ENCODE data around the gene OMD. TPM values are rescaled to one million over a fixed set of nuclear protein-coding genes. Genes with fewer than 3 reads are reported as not detected.

The OMD gene
- total RNA-seq, 4 donors from 2014 or later: 18.9 to 26.2 (median 21.4) TPM

DNA sequence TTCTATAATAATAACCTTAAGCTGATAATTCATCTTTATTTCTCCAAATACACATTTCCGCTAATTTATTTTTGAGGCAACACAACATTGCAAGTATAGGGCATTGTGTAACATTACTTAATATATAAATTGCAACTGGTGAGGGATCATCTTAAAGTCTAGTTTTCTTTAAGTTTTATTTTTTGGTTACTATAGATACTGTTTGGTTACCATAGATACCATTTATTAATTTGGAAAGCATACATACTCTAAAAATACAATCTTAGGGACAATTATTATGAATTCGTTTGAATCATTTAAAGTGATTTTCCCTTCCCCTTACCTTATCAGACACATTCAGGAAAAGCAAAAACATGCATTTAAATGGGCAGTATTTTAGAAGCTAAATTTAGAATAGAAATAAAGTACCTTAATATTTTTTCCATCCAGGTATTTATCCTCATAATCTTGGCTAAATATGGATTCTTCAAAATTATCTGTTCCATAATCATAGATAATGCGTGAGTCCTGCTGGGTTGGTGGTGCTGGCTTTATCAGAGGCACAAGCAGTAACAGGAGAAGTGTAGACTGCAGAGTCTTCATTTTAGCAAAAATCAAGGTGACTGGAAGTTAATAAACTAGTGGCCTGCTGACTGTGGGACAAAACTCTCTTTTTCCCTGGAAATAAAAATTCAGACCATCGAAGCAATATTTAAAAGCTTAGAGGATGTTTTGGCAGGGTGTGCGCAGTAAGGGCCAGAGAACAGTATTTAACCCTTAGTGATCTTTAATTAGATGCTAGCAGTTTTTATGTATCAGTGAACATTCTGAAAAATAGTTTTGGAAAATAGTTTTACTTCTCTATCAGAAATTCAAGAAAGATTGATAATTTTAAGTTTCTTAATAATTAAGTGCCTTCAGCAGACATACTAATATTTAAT lies 21.2 kb downstream of the OMD start:
- 32% methylated on average over 5 of the region's 5 CpGs for WGBS
- H3K4me3 ChIP-seq: peak overlapping the region; percentile 27 to 48 (median 38)
- intact Hi-C loops (cut with DNase I): no loop called here
- H3K27me3 ChIP-seq: no peaks in the 10 kb centered on the region
- peak overlapping the region; percentile 34 to 62 (median 34) for H3K27ac ChIP-seq (replicated peaks in 1 of 4)
- no peaks in the 10 kb centered on the region for H3K36me3 ChIP-seq
- peaks cover 4 to 55% (median 44%) of the 10 kb centered on the region in 4 donors for H3K4me1 ChIP-seq
- H3K9me3 ChIP-seq: no peaks in the 10 kb centered on the region
- TF ChIP-seq POLR2AphosphoS5 (IDR thresholded peaks at IDR 0.05) (no peak), EP300 (IDR thresholded peaks at IDR 0.05) (no peak), POLR2A (IDR thresholded peaks at IDR 0.05; ENCODE audit: low read depth) (no peak)
- TF ChIP-seq, protein P1, sequence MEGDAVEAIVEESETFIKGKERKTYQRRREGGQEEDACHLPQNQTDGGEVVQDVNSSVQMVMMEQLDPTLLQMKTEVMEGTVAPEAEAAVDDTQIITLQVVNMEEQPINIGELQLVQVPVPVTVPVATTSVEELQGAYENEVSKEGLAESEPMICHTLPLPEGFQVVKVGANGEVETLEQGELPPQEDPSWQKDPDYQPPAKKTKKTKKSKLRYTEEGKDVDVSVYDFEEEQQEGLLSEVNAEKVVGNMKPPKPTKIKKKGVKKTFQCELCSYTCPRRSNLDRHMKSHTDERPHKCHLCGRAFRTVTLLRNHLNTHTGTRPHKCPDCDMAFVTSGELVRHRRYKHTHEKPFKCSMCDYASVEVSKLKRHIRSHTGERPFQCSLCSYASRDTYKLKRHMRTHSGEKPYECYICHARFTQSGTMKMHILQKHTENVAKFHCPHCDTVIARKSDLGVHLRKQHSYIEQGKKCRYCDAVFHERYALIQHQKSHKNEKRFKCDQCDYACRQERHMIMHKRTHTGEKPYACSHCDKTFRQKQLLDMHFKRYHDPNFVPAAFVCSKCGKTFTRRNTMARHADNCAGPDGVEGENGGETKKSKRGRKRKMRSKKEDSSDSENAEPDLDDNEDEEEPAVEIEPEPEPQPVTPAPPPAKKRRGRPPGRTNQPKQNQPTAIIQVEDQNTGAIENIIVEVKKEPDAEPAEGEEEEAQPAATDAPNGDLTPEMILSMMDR (IDR thresholded peaks at IDR 0.05): no peak
- no peak for DNase-seq (ENCODE audit: extremely low spot score)

DNA sequence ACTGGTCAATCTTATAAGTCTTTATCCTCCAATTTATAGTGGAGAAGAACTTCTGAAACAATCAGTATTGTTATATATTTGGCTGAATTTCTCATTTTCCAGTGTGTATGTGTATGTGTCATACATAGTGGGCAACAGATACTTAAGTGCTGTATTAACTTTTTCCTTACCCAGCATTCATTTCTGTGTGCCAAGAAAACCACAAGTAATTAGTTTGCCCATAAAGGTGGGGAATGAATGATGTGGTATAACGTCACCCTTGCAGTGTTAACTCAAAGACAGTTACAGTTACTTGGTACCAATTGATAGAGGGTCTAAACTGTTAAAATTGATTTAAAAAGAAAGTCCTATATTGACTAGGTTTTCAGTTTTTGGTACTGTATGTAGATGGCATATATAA lies 21.9 kb downstream of the OMD start:
- H3K4me3 ChIP-seq: peak overlapping the region; percentile 27 to 48 (median 38)

GRCh38 chr9:92397853-92398252 lies 26.4 kb downstream of the OMD start:
- H3K36me3 ChIP-seq: no peaks in the 10 kb centered on the region
- H3K9me3 ChIP-seq: no peaks in the 10 kb centered on the region
- intact Hi-C loops (cut with DNase I): no loop called here
- H3K27ac ChIP-seq (replicated peaks in 1 of 4): no peak overlapping the region
- H3K27me3 ChIP-seq: no peaks in the 10 kb centered on the region
- H3K4me1 ChIP-seq: peaks cover 0 to 36% (median 23%) of the 10 kb centered on the region in 4 donors
- TF ChIP-seq POLR2AphosphoS5 (IDR thresholded peaks at IDR 0.05) (no peak), EP300 (IDR thresholded peaks at IDR 0.05) (no peak), POLR2A (IDR thresholded peaks at IDR 0.05; ENCODE audit: low read depth) (no peak)
- TF ChIP-seq, protein P1 (IDR thresholded peaks at IDR 0.05): no peak
- WGBS: 76% methylated on average over 3 of the region's 3 CpGs
- no peak overlapping the region for H3K4me3 ChIP-seq
- DNase-seq (ENCODE audit: extremely low spot score): no peak

More for the DNA sequence above, 21.9 kb downstream of the OMD start:
- Histone ChIP-seq H3K27ac (replicated peaks in 1 of 4) (peak overlapping the region in 3 of 4 donors; percentile 34 to 62 (median 35)), H3K9me3 (no peaks in the 10 kb centered on the region), H3K4me1 (peaks cover 4 to 55% (median 47%) of the 10 kb centered on the region in 4 donors), H3K27me3 (no peaks in the 10 kb centered on the region), H3K36me3 (no peaks in the 10 kb centered on the region)
- no peak for TF ChIP-seq POLR2A (IDR thresholded peaks at IDR 0.05; ENCODE audit: low read depth)
- TF ChIP-seq, protein P1 (IDR thresholded peaks at IDR 0.05): no peak
- no peak for TF ChIP-seq EP300 (IDR thresholded peaks at IDR 0.05)
- TF ChIP-seq POLR2AphosphoS5 (IDR thresholded peaks at IDR 0.05): no peak
- DNase-seq (ENCODE audit: extremely low spot score): no peak
- 38% methylated on average over 1 of the region's 1 CpG for WGBS
- intact Hi-C loops (cut with DNase I): no loop called here

GRCh38 chr9:92395617-92396016 lies 28.7 kb downstream of the OMD start:
- Histone ChIP-seq H3K27ac (replicated peaks in 1 of 4) (no peak overlapping the region), H3K27me3 (no peaks in the 10 kb centered on the region), H3K4me1 (peaks cover 0 to 22% (median 11%) of the 10 kb centered on the region in 4 donors), H3K4me3 (no peak overlapping the region), H3K36me3 (no peaks in the 10 kb centered on the region), H3K9me3 (no peaks in the 10 kb centered on the region)
- DNase-seq (ENCODE audit: extremely low spot score): no peak
- 97% methylated on average over 1 of the region's 1 CpG for WGBS
- intact Hi-C loops (cut with DNase I): no loop called here
- TF ChIP-seq EP300 (IDR thresholded peaks at IDR 0.05) (no peak), POLR2A (IDR thresholded peaks at IDR 0.05; ENCODE audit: low read depth) (no peak), POLR2AphosphoS5 (IDR thresholded peaks at IDR 0.05) (no peak)
- TF ChIP-seq, protein P1 (IDR thresholded peaks at IDR 0.05): no peak
